ENCODE measurements around the gene ANKS6.
"Not testable (repeated sequence)": the region's sequence is repeated elsewhere in the genome, so short reads cannot be mapped to it uniquely, and the experiment has no call there.

ANKS6 gene

GRCh38 chr9:98707166-98708102 is 88.9 kb downstream of the ANKS6 start:
- peak overlapping the region; percentile 10 for H3K4me3 ChIP-seq (ENCODE audit: low read depth, low read length)

GRCh38 chr9:98706651-98707165 is 89.6 kb downstream of the ANKS6 start:
- no peak overlapping the region for H3K4me3 ChIP-seq (ENCODE audit: low read depth, low read length)

GRCh38 chr9:98702835-98703380 is 93.4 kb downstream of the ANKS6 start:
- H3K4me3 ChIP-seq (ENCODE audit: low read depth, low read length), result no peak overlapping the region

GRCh38 chr9:98702340-98702739 is 94.0 kb downstream of the ANKS6 start:
- H3K4me3 ChIP-seq (ENCODE audit: low read depth, low read length), result no peak overlapping the region

GRCh38 chr9:98701576-98701975 is 94.8 kb downstream of the ANKS6 start:
- H3K4me3 ChIP-seq (ENCODE audit: low read depth, low read length), result no peak overlapping the region

- H3K4me3 ChIP-seq (ENCODE audit: low read depth, low read length), result no peak overlapping the region
Observed at GRCh38 chr9:98700801-98701200, 95.6 kb downstream of the ANKS6 start.

- H3K4me3 ChIP-seq (ENCODE audit: low read depth, low read length), result no peak overlapping the region
Observed at GRCh38 chr9:98698856-98699255, 97.5 kb downstream of the ANKS6 start.

GRCh38 chr9:98694943-98695342 is 101.4 kb downstream of the ANKS6 start:
- no peak overlapping the region for H3K4me3 ChIP-seq (ENCODE audit: low read depth, low read length)

- no peak overlapping the region for H3K4me3 ChIP-seq (ENCODE audit: low read depth, low read length)
Observed at GRCh38 chr9:98692392-98692791, 104.0 kb downstream of the ANKS6 start.

- no peak overlapping the region for H3K4me3 ChIP-seq (ENCODE audit: low read depth, low read length)
Observed at GRCh38 chr9:98691890-98692289, 104.5 kb downstream of the ANKS6 start.

GRCh38 chr9:98690686-98691085 is 105.7 kb downstream of the ANKS6 start:
- no peak overlapping the region for H3K4me3 ChIP-seq (ENCODE audit: low read depth, low read length)

GRCh38 chr9:98688710-98689495 is 107.5 kb downstream of the ANKS6 start:
- no peak overlapping the region for H3K4me3 ChIP-seq (ENCODE audit: low read depth, low read length)

- no peak overlapping the region for H3K4me3 ChIP-seq (ENCODE audit: low read depth, low read length)
Observed at GRCh38 chr9:98687911-98688310, 108.4 kb downstream of the ANKS6 start.

GRCh38 chr9:98686961-98687855 is 109.1 kb downstream of the ANKS6 start:
- no peak overlapping the region for H3K4me3 ChIP-seq (ENCODE audit: low read depth, low read length)

GRCh38 chr9:98684816-98685215 is 111.5 kb downstream of the ANKS6 start:
- not testable (repeated sequence) for H3K4me3 ChIP-seq (ENCODE audit: low read depth, low read length)
